GM21786 (cell line): Measurements from ENCODE around the gene OR13F1.
"Not testable (repeated sequence)": the region's sequence is repeated elsewhere in the genome, so short reads cannot be mapped to it uniquely, and the experiment has no call there.

Experiments
- ATAC-seq: cut with Tn5 transposase; IDR thresholded peaks from one replicate; pipeline ENCODE4 v1.9.1; 2021; ENCODE audit not compliant: unreplicated experiment

Gene OR13F1

GRCh38 chr9:104503963-104504362, at the start of gene OR13F1:
Gene OR13F1, plus strand, starts transcription at chr9:104504263. Its CDS starts 0 bp downstream, at chr9:104504263.
- no peak for ATAC-seq

GRCh38 chr9:104456831-104457230, 47.2 kb upstream of the OR13F1 start:
- no peak for ATAC-seq

GRCh38 chr9:104463864-104464263, 40.2 kb upstream of the OR13F1 start:
- no peak for ATAC-seq

GRCh38 chr9:104468261-104468660, 35.8 kb upstream of the OR13F1 start:
- no peak for ATAC-seq

GRCh38 chr9:104482921-104483570, 21.0 kb upstream of the OR13F1 start:
- ATAC-seq: no peak

- no peak for ATAC-seq
These were observed 19.0 kb upstream of the OR13F1 start for GRCh38 chr9:104485014-104485413.

- ATAC-seq: no peak
These were observed 9.3 kb upstream of the OR13F1 start for GRCh38 chr9:104494808-104495207.

- ATAC-seq: no peak
These were observed 623 bp upstream of the OR13F1 start for GRCh38 chr9:104503440-104503839.

- ATAC-seq: no peak
These were observed 2.5 kb downstream of the OR13F1 start for GRCh38 chr9:104506565-104506964.

- no peak for ATAC-seq
These were observed 10.8 kb downstream of the OR13F1 start for GRCh38 chr9:104514901-104515300.

GRCh38 chr9:104520241-104520640, 16.2 kb downstream of the OR13F1 start:
- not testable (repeated sequence) for ATAC-seq

- no peak for ATAC-seq
These were observed 23.0 kb downstream of the OR13F1 start, which contains the start of gene OR13C4 for GRCh38 chr9:104527109-104527508. Gene OR13C4, minus strand, starts transcription at chr9:104527209. Its CDS starts 0 bp downstream, at chr9:104527209.

- no peak for ATAC-seq
These were observed 32.7 kb downstream of the OR13F1 start, which contains the start of gene OR13C3 for GRCh38 chr9:104536756-104537155. Gene OR13C3, minus strand, starts transcription at chr9:104536856. Its CDS starts 133 bp downstream, at chr9:104536723.

GRCh38 chr9:104539275-104539674, 35.2 kb downstream of the OR13F1 start:
- ATAC-seq: no peak

GRCh38 chr9:104544644-104545043, 40.6 kb downstream of the OR13F1 start:
- no peak for ATAC-seq

GRCh38 chr9:104553261-104553660, 49.2 kb downstream of the OR13F1 start:
- no peak for ATAC-seq
